HCT116 (cell line): ENCODE measurements around the gene C9. TPM values are rescaled to one million over a fixed set of nuclear protein-coding genes. Genes with fewer than 3 reads are reported as not detected.

Experiments
- ATAC-seq: fragments of 200-7000 bp; cut with Tn5 transposase; 2 replicates; pipeline ENCODE4 v1.9.1; 2020; ENCODE audit warnings: mild to moderate bottlenecking, moderate library complexity
- BruUV-seq: library from RNA; stranded (reverse); fragments of 400-500 nt; replicated peaks from 2 replicates; lab custom pipeline; 2021; lab: Mats Ljungman, UMichigan
- CTCF ChIA-PET: fragments of 300-600 bp; sonication (Branson Sonifier 250); formaldehyde crosslinking; loops from one replicate; lab custom pipeline; 2021; ENCODE audit warnings: antibody characterized with exemption; lab: Charles Lee
- POLR2A ChIA-PET: fragments of 300-600, 350-600 bp; sonication (Branson Sonifier 250); formaldehyde crosslinking; loops from one replicate; lab custom pipeline; 2021; ENCODE audit warnings: antibody characterized with exemption; lab: Charles Lee
- RAD21 ChIA-PET, 2 experiments: fragments of 300-600 bp; sonication (Branson Sonifier 250); formaldehyde crosslinking; loops; one replicate each; lab custom pipeline; 2023; ENCODE audit warnings: low total read pairs in 2 of 2; ENCODE audit not compliant: uncharacterized antibody in 2 of 2, unreplicated experiment in 2 of 2, low non-redundant PET in 1 of 2; lab: Charles Lee
- DNase-seq: peaks from one replicate; pipeline ENCODE4 v3.0.0-alpha.2; 2010; ENCODE audit warnings: low read depth, low spot score
- H2AFZ ChIP-seq: fragments of 200-600 bp; shearing (Covaris generic), sonication (generic); 2 replicates; pipeline ENCODE4 v1.6.1; 2017; ENCODE audit warnings: low read depth, mixed run types, mixed read lengths, antibody characterized with exemption, low read length; ENCODE audit not compliant: poor library complexity, severe bottlenecking
- H3K27ac ChIP-seq: 2 replicates; pipeline ENCODE4 v1.5.1; 2012; ENCODE audit warnings: low read depth, low read length
- H3K27me3 ChIP-seq: fragments of 200-600 bp; sonication (generic); 2 replicates; pipeline ENCODE4 v1.6.1; 2016; ENCODE audit warnings: mixed run types, low read length, mixed read lengths; ENCODE audit not compliant: insufficient read depth
- H3K36me3 ChIP-seq, 2 experiments: fragments of 200-500 bp in 1 of 2; fragments of 200-600 bp in 1 of 2; sonication (Bioruptor generic) in 1 of 2; sonication (generic) in 1 of 2; 2 replicates each; pipeline versions ENCODE4 v1.5.1 to v1.6.1; 2014 to 2016; ENCODE audit warnings: low read length in 2 of 2, inconsistent platforms in 1 of 2, mixed read lengths in 1 of 2, mixed run types in 1 of 2; ENCODE audit not compliant: insufficient read depth in 2 of 2, control insufficient read depth in 1 of 2
- H3K4me1 ChIP-seq, 2 experiments: fragments of 200-600 bp in 1 of 2; sonication (generic) in 1 of 2; 2 replicates each; pipeline versions ENCODE4 v1.5.1 to v1.6.1; 2012 to 2017; ENCODE audit warnings: low read length in 2 of 2, inconsistent platforms in 1 of 2, mild to moderate bottlenecking in 1 of 2, mixed read lengths in 1 of 2, mixed run types in 1 of 2, moderate library complexity in 1 of 2; ENCODE audit not compliant: insufficient read depth in 2 of 2, control insufficient read depth in 1 of 2
- H3K4me2 ChIP-seq: fragments of 200-600 bp; sonication (generic); 2 replicates; pipeline ENCODE4 v1.6.1; 2017; ENCODE audit warnings: mixed run types, low read length, mixed read lengths
- H3K4me3 ChIP-seq, 2 experiments: fragments of 200-600 bp in 1 of 2; sonication (generic) in 1 of 2; replicated peaks in 1 of 2; 2 replicates each; pipeline ENCODE4 v1.5.1; 2011 to 2016; ENCODE audit warnings: low read length in 2 of 2, control low read depth in 1 of 2, low read depth in 1 of 2, mild to moderate bottlenecking in 1 of 2, mixed read lengths in 1 of 2, mixed run types in 1 of 2
- H3K79me2 ChIP-seq: fragments of 200-600 bp; sonication (generic); 2 replicates; pipeline ENCODE4 v1.6.1; 2017; ENCODE audit warnings: mild to moderate bottlenecking, mixed run types, low read length, moderate library complexity, mixed read lengths; ENCODE audit not compliant: insufficient read depth
- H3K9ac ChIP-seq: fragments of 200-600 bp; sonication (generic); 2 replicates; pipeline ENCODE4 v1.6.1; 2016; ENCODE audit warnings: low read length, mixed read lengths
- H3K9me2 ChIP-seq: fragments of 200-600 bp; sonication (generic), shearing (Covaris generic); 2 replicates; pipeline ENCODE4 v1.6.1; 2017; ENCODE audit warnings: mixed run types, mild to moderate bottlenecking, moderate library complexity; ENCODE audit not compliant: insufficient read depth
- H3K9me3 ChIP-seq, 2 experiments: fragments of 200-500 bp in 1 of 2; fragments of 200-600 bp in 1 of 2; sonication (Bioruptor generic) in 1 of 2; sonication (generic) in 1 of 2; 2 replicates each; pipeline ENCODE4 v1.6.1; 2014 to 2017; ENCODE audit warnings: low read length in 2 of 2, mixed read lengths in 2 of 2, inconsistent platforms in 1 of 2, low read depth in 1 of 2, mild to moderate bottlenecking in 1 of 2, mixed run types in 1 of 2, moderate library complexity in 1 of 2; ENCODE audit not compliant: control insufficient read depth in 1 of 2, insufficient read depth in 1 of 2
- H4K20me1 ChIP-seq: fragments of 200-600 bp; sonication (generic), shearing (Covaris generic); 2 replicates; pipeline ENCODE4 v1.6.1; 2017; ENCODE audit warnings: mixed run types, mild to moderate bottlenecking, moderate library complexity; ENCODE audit not compliant: insufficient read depth
- ATF3 ChIP-seq: IDR thresholded peaks from 2 replicates; pipeline ENCODE4 v1.6.1; 2012
- CEBPB ChIP-seq: IDR thresholded peaks from 2 replicates; pipeline ENCODE4 v1.6.1; 2012; ENCODE audit warnings: low read depth
- CTCF ChIP-seq, 3 experiments: fragments of 200-600 bp in 1 of 3; sonication (generic) in 1 of 3; IDR thresholded peaks in 2 of 3; conservative IDR thresholded peaks in 1 of 3; 2 replicates each; pipeline ENCODE4 v1.5.1; 2012 to 2017; ENCODE audit warnings: low read depth in 2 of 3, low read length in 2 of 3, antibody characterized with exemption in 1 of 3, borderline replicate concordance in 1 of 3, control low read depth in 1 of 3, mild to moderate bottlenecking in 1 of 3, mixed read lengths in 1 of 3, mixed run types in 1 of 3, moderate library complexity in 1 of 3; ENCODE audit not compliant: insufficient read depth in 1 of 3
- EGR1 ChIP-seq: IDR thresholded peaks from 2 replicates; pipeline ENCODE4 v1.6.1; 2012; ENCODE audit warnings: low read depth
- EZH2 ChIP-seq: fragments of 200-600 bp; sonication (generic); IDR thresholded peaks from 2 replicates; pipeline ENCODE4 v1.6.1; 2017; ENCODE audit warnings: antibody characterized with exemption, mixed run types
- EZH2phosphoT487 ChIP-seq: fragments of 200-600 bp; IDR thresholded peaks from 2 replicates; pipeline ENCODE4 v1.6.1; 2018; ENCODE audit warnings: antibody characterized with exemption, borderline replicate concordance
- JUND ChIP-seq: IDR thresholded peaks from 2 replicates; pipeline ENCODE4 v1.6.1; 2012
- MAX ChIP-seq: IDR thresholded peaks from 2 replicates; pipeline ENCODE4 v1.6.1; 2012
- POLR2AphosphoS5 ChIP-seq: IDR thresholded peaks from 2 replicates; pipeline ENCODE4 v1.6.1; 2011; ENCODE audit warnings: mild to moderate bottlenecking, low read depth, low read length, moderate library complexity
- RAD21 ChIP-seq: IDR thresholded peaks from 2 replicates; pipeline ENCODE4 v1.6.1; 2012; ENCODE audit warnings: low read depth, mild to moderate bottlenecking
- REST ChIP-seq: IDR thresholded peaks from 2 replicates; pipeline ENCODE4 v1.6.1; 2012; ENCODE audit warnings: low read depth
- SIN3A ChIP-seq: IDR thresholded peaks from 2 replicates; pipeline ENCODE4 v1.6.1; 2012; ENCODE audit warnings: low read depth
- SP1 ChIP-seq: IDR thresholded peaks from 2 replicates; pipeline ENCODE4 v1.6.1; 2012; ENCODE audit warnings: low read depth
- SRF ChIP-seq: IDR thresholded peaks from 2 replicates; pipeline ENCODE4 v1.6.1; 2012; ENCODE audit warnings: low read depth
- TCF7L2 ChIP-seq: IDR thresholded peaks from 2 replicates; pipeline ENCODE4 v1.7.0; 2011; ENCODE audit warnings: borderline replicate concordance, inconsistent platforms; ENCODE audit not compliant: insufficient read depth, insufficient read length; ENCODE audit errors: extremely low read depth
- ZBTB33 ChIP-seq: IDR thresholded peaks from 2 replicates; pipeline ENCODE4 v1.6.1; 2011; ENCODE audit warnings: mild to moderate bottlenecking, low read length, moderate library complexity; ENCODE audit not compliant: insufficient replicate concordance; ENCODE audit errors: extremely low read depth
- ZFX ChIP-seq: fragments of 450-650 bp; IDR thresholded peaks from 2 replicates; pipeline ENCODE4 v1.6.1; 2017
- ZNF274 ChIP-seq: fragments of 200-500 bp; sonication (Bioruptor generic); IDR thresholded peaks from 2 replicates; pipeline ENCODE4 v1.6.1; 2014; ENCODE audit warnings: mild to moderate bottlenecking, low read depth, low read length, inconsistent platforms
- intact Hi-C: fragments of 100-400 bp; cut with micrococcal nuclease; formaldehyde crosslinking; loops from 2 replicates; pipeline ENCODE4 v1.10.0; 2022
- total RNA-seq: library from RNA; stranded (reverse); gene quantifications from one replicate; pipeline ENCODE4 v1.2.1, GENCODE V29; 2021; ENCODE audit not compliant: unreplicated experiment

The C9 gene
- total RNA-seq, 1 experiment from 2014 or later, result 0.34 TPM

GRCh38 chr5:39270225-39270848, 94.0 kb downstream of the C9 start:
- BruUV-seq, result no TSS peak
- H3K4me1 ChIP-seq, result no peaks in the 10 kb centered on the region
- H3K9ac ChIP-seq, result no peak overlapping the region
- no peaks in the 10 kb centered on the region for H3K79me2 ChIP-seq
- no peak for TF ChIP-seq JUND
- TF ChIP-seq SP1, result no peak
- TF ChIP-seq REST, result no peak
- TF ChIP-seq MAX, result no peak
- TF ChIP-seq EGR1, result no peak
- no peak for TF ChIP-seq ATF3
- TF ChIP-seq EZH2, result no peak
- no peak for TF ChIP-seq RAD21
- no peak for TF ChIP-seq SIN3A
- no peak for TF ChIP-seq POLR2AphosphoS5
- no peak for TF ChIP-seq EZH2phosphoT487
- TF ChIP-seq TCF7L2, result no peak
- TF ChIP-seq ZFX, result no peak
- no peak for TF ChIP-seq ZBTB33
- no peak for TF ChIP-seq ZNF274
- no peak for TF ChIP-seq CEBPB
- no peak for TF ChIP-seq CTCF (IDR thresholded peaks at IDR 0.05 in 2 of 3, conservative IDR thresholded peaks at IDR 0.05 in 1 of 3; ENCODE audit: borderline replicate concordance in 1 of 3, insufficient read depth in 1 of 3, low read depth in 2 of 3, low read length in 2 of 3)
- no peak for TF ChIP-seq SRF
- H4K20me1 ChIP-seq, result no peaks in the 10 kb centered on the region
- H3K27ac ChIP-seq, result no peak overlapping the region
- ChIA-PET POLR2A (no interaction called here), CTCF (no interaction called here), RAD21 (no interaction called here)
- no peaks in the 10 kb centered on the region for H3K36me3 ChIP-seq
- no peak overlapping the region for H3K4me2 ChIP-seq
- H2AFZ ChIP-seq, result no peak overlapping the region
- intact Hi-C loops, result loop anchor here (5.0 kb wide), 1 partner anchor 37 kb away; no protein-coding TSS in a partner anchor
- ATAC-seq (no peak), DNase-seq (no peak)
- no peaks in the 10 kb centered on the region for H3K27me3 ChIP-seq
- no peaks in the 10 kb centered on the region for H3K9me3 ChIP-seq
- no peaks in the 10 kb centered on the region for H3K9me2 ChIP-seq
- no peak overlapping the region for H3K4me3 ChIP-seq
